Liver (tissue), 9 donors: ENCODE results near the gene MYO15B. TPM values are rescaled to one million over a fixed set of nuclear protein-coding genes. Genes with fewer than 3 reads are reported as not detected.

Experiments used
- DNase-seq: peaks from one replicate; pipeline ENCODE4 v3.0.0-alpha.2; 2017; ENCODE audit warnings: low spot score
- H3K27ac ChIP-seq, 2 donors: one replicate each; pipeline ENCODE4 v1.7.0; 2013; ENCODE audit warnings: inconsistent platforms in 2 of 2, low read length in 2 of 2, control low read depth in 1 of 2, low read depth in 1 of 2, mild to moderate bottlenecking in 1 of 2
- H3K27me3 ChIP-seq, 4 donors: one replicate each; pipeline versions ENCODE4 v1.6.1 to v1.7.0; 2013; ENCODE audit warnings: low read length in 3 of 4, inconsistent platforms in 1 of 4, mild to moderate bottlenecking in 1 of 4, moderate library complexity in 1 of 4; ENCODE audit not compliant: control insufficient read depth in 4 of 4, insufficient read depth in 4 of 4
- H3K36me3 ChIP-seq, 4 donors: one replicate each; pipeline versions ENCODE4 v1.6.1 to v1.7.0; 2013; ENCODE audit warnings: low read length in 3 of 4, mild to moderate bottlenecking in 3 of 4, low read depth in 1 of 4, moderate library complexity in 1 of 4; ENCODE audit not compliant: control insufficient read depth in 4 of 4, insufficient read depth in 3 of 4
- H3K4me1 ChIP-seq, 4 donors: one replicate each; pipeline versions ENCODE4 v1.6.1 to v1.7.0; 2013; ENCODE audit warnings: low read length in 3 of 4, mild to moderate bottlenecking in 3 of 4, moderate library complexity in 1 of 4; ENCODE audit not compliant: control insufficient read depth in 4 of 4, insufficient read depth in 4 of 4
- H3K4me3 ChIP-seq, 3 donors: one replicate each; pipeline versions ENCODE4 v1.6.1 to v1.7.0; 2013; ENCODE audit warnings: low read length in 3 of 3, control low read depth in 1 of 3, low read depth in 1 of 3, mild to moderate bottlenecking in 1 of 3
- H3K9ac ChIP-seq, 2 donors: one replicate each; pipeline ENCODE4 v1.7.0; 2013; ENCODE audit warnings: low read length in 2 of 2, mild to moderate bottlenecking in 2 of 2, moderate library complexity in 2 of 2, control low read depth in 1 of 2, low read depth in 1 of 2
- H3K9me3 ChIP-seq, 4 donors: one replicate each; pipeline versions ENCODE4 v1.6.1 to v1.7.0; 2013; ENCODE audit warnings: low read length in 3 of 4; ENCODE audit not compliant: control insufficient read depth in 4 of 4
- EGR1 ChIP-seq, 2 donors: IDR thresholded peaks; 2 replicates each; pipeline ENCODE4 v1.6.1; 2016 to 2018; ENCODE audit warnings: antibody characterized with exemption in 2 of 2, low read depth in 2 of 2
- FOXA1 ChIP-seq: IDR thresholded peaks from 2 replicates; pipeline ENCODE4 v1.6.1; 2016; ENCODE audit warnings: antibody characterized with exemption
- FOXA2 ChIP-seq: IDR thresholded peaks from 2 replicates; pipeline ENCODE4 v1.6.1; 2016; ENCODE audit warnings: antibody characterized with exemption
- GABPA ChIP-seq, 2 donors: IDR thresholded peaks in 1 of 2; conservative IDR thresholded peaks in 1 of 2; 2 replicates each; pipeline ENCODE4 v1.6.1; 2016; ENCODE audit warnings: antibody characterized with exemption in 2 of 2, mild to moderate bottlenecking in 1 of 2, moderate library complexity in 1 of 2
- HNF4A ChIP-seq, 2 donors: conservative IDR thresholded peaks; 2 replicates each; pipeline ENCODE4 v1.6.1; 2016; ENCODE audit warnings: antibody characterized with exemption in 2 of 2, mild to moderate bottlenecking in 2 of 2
- JUND ChIP-seq, 2 donors: IDR thresholded peaks; 2 replicates each; pipeline ENCODE4 v1.6.1; 2016; ENCODE audit warnings: antibody characterized with exemption in 2 of 2
- NR2F2 ChIP-seq: IDR thresholded peaks from 2 replicates; pipeline ENCODE4 v1.6.1; 2016; ENCODE audit warnings: antibody characterized with exemption
- RAD21 ChIP-seq, 2 donors: IDR thresholded peaks; 2 replicates each; pipeline ENCODE4 v1.6.1; 2016; ENCODE audit warnings: antibody characterized with exemption in 2 of 2, mild to moderate bottlenecking in 2 of 2
- RXRA ChIP-seq, 2 donors: IDR thresholded peaks; 2 replicates each; pipeline ENCODE4 v1.6.1; 2017 to 2018; ENCODE audit warnings: antibody characterized with exemption in 2 of 2, mild to moderate bottlenecking in 1 of 2
- SP1 ChIP-seq: IDR thresholded peaks from 2 replicates; pipeline ENCODE4 v1.6.1; 2018; ENCODE audit warnings: antibody characterized with exemption, mild to moderate bottlenecking
- TAF1 ChIP-seq: conservative IDR thresholded peaks from 2 replicates; pipeline ENCODE4 v1.6.1; 2016; ENCODE audit warnings: antibody characterized with exemption, mild to moderate bottlenecking
- WGBS: extraction: QIAGEN DNeasy Blood & Tissue Kit; methylation state at CpG from one replicate; pipeline ENCODE4 v1.1.7; 2013; 5-methylcytosine and 5-hydroxymethylcytosine counted together
- polyA plus RNA-seq, 2 donors: library from polyadenylated mRNA; stranded (reverse) in 1 of 2; unstranded in 1 of 2; fragments of 200-250 nt in 1 of 2; fragments of >200 nt in 1 of 2; fragmentation: Nextera tagmentation in 1 of 2; extraction: Ambion mirVana in 1 of 2; gene quantifications; one replicate each; pipeline versions ENCODE4 v1.2.1 to v1.2.3, GENCODE V29; 2013 to 2015
- total RNA-seq, 2 donors: library from RNA; depleted of rRNA; stranded (reverse); fragments of >200 nt; gene quantifications; one replicate each; pipeline ENCODE4 v1.2.3, GENCODE V29; 2014
- TF ChIP-seq, protein P1 (sequence below): IDR thresholded peaks from 2 replicates; pipeline ENCODE4 v1.6.1; 2016; ENCODE audit warnings: antibody characterized with exemption
- TF ChIP-seq, protein P2 (sequence below): IDR thresholded peaks from 2 replicates; pipeline ENCODE4 v1.6.1; 2016; ENCODE audit warnings: antibody characterized with exemption
- TF ChIP-seq, protein P3 (sequence below): IDR thresholded peaks from 2 replicates; pipeline ENCODE4 v1.6.1; 2016; ENCODE audit warnings: antibody characterized with exemption
- TF ChIP-seq, protein P4 (sequence below): fragments of 150-350 bp; IDR thresholded peaks from 2 replicates; pipeline ENCODE4 v1.5.1; 2017; ENCODE audit warnings: improper control_type of control experiment, low read depth, low read length; ENCODE audit not compliant: missing input control
- donor health status: healthy.
- donor health status: healthy.
- donor health status: healthy.
- donor health status: healthy.
- donor health status: healthy.

MYO15B gene
- total and polyA plus RNA-seq, 4 donors = 13.3 to 34.4 (median 18.0) TPM

DNA sequence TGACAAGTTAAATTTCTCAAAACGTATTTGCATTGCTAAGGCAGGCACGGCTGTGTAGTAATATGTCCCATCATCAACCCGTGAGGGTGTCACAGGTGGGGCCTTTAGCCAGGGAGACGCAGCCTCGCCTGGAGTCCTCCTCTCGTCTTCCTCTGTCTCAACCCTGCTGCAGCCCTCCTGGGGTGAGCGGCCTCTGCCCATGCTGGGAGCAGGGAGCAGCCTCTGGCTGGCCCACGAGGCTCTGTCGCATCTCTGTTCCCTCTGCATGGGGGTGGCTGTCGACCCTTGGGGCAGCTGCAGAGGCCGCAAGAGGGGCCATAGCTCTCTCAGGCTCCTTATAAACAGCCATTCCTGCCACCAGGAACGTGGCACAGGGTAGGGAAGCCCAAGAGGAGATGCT lies 44.8 kb downstream of the MYO15B start:
- Histone ChIP-seq H3K4me3 (no peak overlapping the region), H3K36me3 (peaks cover 0 to 12% (median under 1%) of the 10 kb centered on the region in 4 donors), H3K9me3 (no peaks in the 10 kb centered on the region), H3K4me1 (peaks cover 8 to 25% (median 16%) of the 10 kb centered on the region in 4 donors), H3K9ac (no peak overlapping the region), H3K27ac (no peak overlapping the region), H3K27me3 (no peaks in the 10 kb centered on the region)
- TF ChIP-seq, protein P1, sequence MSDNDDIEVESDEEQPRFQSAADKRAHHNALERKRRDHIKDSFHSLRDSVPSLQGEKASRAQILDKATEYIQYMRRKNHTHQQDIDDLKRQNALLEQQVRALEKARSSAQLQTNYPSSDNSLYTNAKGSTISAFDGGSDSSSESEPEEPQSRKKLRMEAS = no peak
- no peak for TF ChIP-seq EGR1 (IDR thresholded peaks at IDR 0.05; ENCODE audit: low read depth in 2 of 2)
- no peak for TF ChIP-seq JUND (IDR thresholded peaks at IDR 0.05)
- no peak for TF ChIP-seq GABPA (IDR thresholded peaks at IDR 0.05 in 1 of 2, conservative IDR thresholded peaks at IDR 0.05 in 1 of 2)
- no peak for TF ChIP-seq TAF1
- no peak for TF ChIP-seq FOXA2
- TF ChIP-seq NR2F2 = no peak
- TF ChIP-seq, protein P2, sequence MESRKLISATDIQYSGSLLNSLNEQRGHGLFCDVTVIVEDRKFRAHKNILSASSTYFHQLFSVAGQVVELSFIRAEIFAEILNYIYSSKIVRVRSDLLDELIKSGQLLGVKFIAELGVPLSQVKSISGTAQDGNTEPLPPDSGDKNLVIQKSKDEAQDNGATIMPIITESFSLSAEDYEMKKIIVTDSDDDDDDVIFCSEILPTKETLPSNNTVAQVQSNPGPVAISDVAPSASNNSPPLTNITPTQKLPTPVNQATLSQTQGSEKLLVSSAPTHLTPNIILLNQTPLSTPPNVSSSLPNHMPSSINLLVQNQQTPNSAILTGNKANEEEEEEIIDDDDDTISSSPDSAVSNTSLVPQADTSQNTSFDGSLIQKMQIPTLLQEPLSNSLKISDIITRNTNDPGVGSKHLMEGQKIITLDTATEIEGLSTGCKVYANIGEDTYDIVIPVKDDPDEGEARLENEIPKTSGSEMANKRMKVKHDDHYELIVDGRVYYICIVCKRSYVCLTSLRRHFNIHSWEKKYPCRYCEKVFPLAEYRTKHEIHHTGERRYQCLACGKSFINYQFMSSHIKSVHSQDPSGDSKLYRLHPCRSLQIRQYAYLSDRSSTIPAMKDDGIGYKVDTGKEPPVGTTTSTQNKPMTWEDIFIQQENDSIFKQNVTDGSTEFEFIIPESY = no peak
- no peak for TF ChIP-seq RXRA (IDR thresholded peaks at IDR 0.05)
- TF ChIP-seq, protein P3, sequence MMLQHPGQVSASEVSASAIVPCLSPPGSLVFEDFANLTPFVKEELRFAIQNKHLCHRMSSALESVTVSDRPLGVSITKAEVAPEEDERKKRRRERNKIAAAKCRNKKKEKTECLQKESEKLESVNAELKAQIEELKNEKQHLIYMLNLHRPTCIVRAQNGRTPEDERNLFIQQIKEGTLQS = no peak
- no peak for TF ChIP-seq HNF4A (conservative IDR thresholded peaks at IDR 0.05)
- TF ChIP-seq RAD21 (IDR thresholded peaks at IDR 0.05) = no peak
- no peak for TF ChIP-seq FOXA1
- TF ChIP-seq, protein P4, sequence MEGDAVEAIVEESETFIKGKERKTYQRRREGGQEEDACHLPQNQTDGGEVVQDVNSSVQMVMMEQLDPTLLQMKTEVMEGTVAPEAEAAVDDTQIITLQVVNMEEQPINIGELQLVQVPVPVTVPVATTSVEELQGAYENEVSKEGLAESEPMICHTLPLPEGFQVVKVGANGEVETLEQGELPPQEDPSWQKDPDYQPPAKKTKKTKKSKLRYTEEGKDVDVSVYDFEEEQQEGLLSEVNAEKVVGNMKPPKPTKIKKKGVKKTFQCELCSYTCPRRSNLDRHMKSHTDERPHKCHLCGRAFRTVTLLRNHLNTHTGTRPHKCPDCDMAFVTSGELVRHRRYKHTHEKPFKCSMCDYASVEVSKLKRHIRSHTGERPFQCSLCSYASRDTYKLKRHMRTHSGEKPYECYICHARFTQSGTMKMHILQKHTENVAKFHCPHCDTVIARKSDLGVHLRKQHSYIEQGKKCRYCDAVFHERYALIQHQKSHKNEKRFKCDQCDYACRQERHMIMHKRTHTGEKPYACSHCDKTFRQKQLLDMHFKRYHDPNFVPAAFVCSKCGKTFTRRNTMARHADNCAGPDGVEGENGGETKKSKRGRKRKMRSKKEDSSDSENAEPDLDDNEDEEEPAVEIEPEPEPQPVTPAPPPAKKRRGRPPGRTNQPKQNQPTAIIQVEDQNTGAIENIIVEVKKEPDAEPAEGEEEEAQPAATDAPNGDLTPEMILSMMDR = no peak
- TF ChIP-seq SP1 = no peak
- WGBS = 79% methylated on average over 12 of the region's 12 CpGs
- no peak for DNase-seq

DNA sequence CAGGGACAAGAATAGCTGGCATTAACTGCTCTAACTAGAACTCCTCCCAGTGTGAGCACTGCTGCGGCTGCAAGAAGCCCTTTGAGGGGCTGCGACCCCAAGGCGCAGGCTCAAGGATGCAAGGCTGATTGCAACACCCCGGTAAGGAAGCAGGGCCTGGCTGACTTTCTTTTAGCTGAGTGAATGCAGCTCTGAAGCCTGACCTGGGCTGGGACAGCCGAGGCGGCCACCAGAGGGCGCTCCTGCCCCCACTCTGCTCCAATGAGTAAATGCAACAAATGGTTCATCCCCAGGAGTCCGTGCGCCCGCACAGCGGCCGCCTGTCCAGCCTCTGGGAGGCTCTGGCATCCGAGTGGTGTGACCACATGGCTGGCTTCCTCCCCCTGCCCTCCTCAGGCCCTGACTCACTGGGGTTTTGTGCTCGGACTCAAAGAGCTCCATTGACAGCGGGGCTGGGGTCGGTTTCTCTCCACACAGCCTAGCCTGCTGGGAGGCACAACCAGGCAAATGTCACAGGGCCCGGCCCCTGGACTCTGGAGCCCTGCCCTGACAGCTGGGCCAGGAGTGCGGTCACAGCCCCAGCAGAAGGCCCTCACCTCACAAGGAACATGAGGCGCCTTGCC lies 45.4 kb downstream of the MYO15B start, which contains the start of gene SMIM5:
TSS of gene SMIM5 (plus strand) at position 572 of the 623 bp plus-strand sequence. CDS start 6,768 bp downstream, outside the sequence.
- peaks cover 0 to 10% (median under 1%) of the 10 kb centered on the region in 4 donors for H3K36me3 ChIP-seq
- no peak within 1 kb of the TSS for H3K9ac ChIP-seq
- H3K27ac ChIP-seq = peak within 1 kb of the TSS; percentile 65 to 66

More for the DNA sequence above, 45.4 kb downstream of the MYO15B start, which contains the start of gene SMIM5:
- TF ChIP-seq RAD21 (IDR thresholded peaks at IDR 0.05) = peak; percentile 75 to 81
- TF ChIP-seq FOXA1 = no peak
- no peak for TF ChIP-seq FOXA2
- TF ChIP-seq, protein P4 = peak; percentile 93
- TF ChIP-seq EGR1 (IDR thresholded peaks at IDR 0.05; ENCODE audit: low read depth in 2 of 2) = no peak
- TF ChIP-seq JUND (IDR thresholded peaks at IDR 0.05) = no peak
- Histone ChIP-seq H3K4me3 (no peak within 1 kb of the TSS), H3K9me3 (no peaks in the 10 kb centered on the region), H3K27me3 (no peaks in the 10 kb centered on the region), H3K4me1 (peaks cover 8 to 25% (median 16%) of the 10 kb centered on the region in 4 donors)
- peak; percentile 92 for DNase-seq
- 17% methylated on average over 19 of the region's 19 CpGs for WGBS
